ENCODE measurements around the gene CDIP1. TPM values are rescaled to one million over a fixed set of nuclear protein-coding genes. Genes with fewer than 3 reads are reported as not detected.

CDIP1 gene
- total RNA-seq, 1 donor from 2014 or later = 36.4 TPM

DNA sequence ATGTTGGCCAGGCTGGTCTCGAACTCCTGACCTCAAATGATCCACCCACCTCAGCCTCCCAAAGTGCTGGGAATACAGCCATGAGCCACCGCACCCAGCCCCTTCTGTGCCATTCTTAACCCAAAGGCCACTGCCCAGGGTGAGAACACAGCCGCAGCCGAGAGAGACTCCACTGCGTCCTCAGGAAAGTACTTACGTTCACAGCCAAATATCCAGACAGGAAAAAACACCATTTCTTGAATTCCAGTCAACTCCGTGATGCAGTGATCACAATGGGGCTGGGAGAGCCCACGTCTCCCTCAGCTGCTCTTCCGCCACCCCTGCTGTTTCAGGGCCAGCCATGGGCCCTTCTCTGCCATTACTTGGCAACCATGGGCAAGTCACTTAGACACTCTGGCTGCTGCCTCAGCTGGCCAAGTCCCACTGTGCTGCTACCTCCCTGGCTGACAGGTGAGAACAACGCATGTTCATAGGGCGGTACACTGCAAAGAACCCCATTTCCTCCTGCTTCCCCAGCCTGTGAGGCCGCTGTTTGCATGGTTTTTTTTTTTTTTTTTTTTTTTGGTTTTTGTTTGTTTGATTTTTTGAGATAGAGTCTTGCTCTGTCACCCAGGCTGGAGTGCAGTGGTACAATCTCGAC, 4.3 kb downstream of the CDIP1 start:
- H3K4me1 Mint-ChIP-seq (ENCODE audit: low read depth) = peaks cover 35% of the 10 kb centered on the region
- H3K27me3 Mint-ChIP-seq (ENCODE audit: low read depth) = no peaks in the 10 kb centered on the region
- TF ChIP-seq, protein P1, sequence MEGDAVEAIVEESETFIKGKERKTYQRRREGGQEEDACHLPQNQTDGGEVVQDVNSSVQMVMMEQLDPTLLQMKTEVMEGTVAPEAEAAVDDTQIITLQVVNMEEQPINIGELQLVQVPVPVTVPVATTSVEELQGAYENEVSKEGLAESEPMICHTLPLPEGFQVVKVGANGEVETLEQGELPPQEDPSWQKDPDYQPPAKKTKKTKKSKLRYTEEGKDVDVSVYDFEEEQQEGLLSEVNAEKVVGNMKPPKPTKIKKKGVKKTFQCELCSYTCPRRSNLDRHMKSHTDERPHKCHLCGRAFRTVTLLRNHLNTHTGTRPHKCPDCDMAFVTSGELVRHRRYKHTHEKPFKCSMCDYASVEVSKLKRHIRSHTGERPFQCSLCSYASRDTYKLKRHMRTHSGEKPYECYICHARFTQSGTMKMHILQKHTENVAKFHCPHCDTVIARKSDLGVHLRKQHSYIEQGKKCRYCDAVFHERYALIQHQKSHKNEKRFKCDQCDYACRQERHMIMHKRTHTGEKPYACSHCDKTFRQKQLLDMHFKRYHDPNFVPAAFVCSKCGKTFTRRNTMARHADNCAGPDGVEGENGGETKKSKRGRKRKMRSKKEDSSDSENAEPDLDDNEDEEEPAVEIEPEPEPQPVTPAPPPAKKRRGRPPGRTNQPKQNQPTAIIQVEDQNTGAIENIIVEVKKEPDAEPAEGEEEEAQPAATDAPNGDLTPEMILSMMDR (IDR thresholded peaks at IDR 0.05) = no peak
- H3K4me3 Mint-ChIP-seq (ENCODE audit: unreplicated experiment) = no peak overlapping the region
- H3K9me3 Mint-ChIP-seq (ENCODE audit: low read depth) = peaks cover 3% of the 10 kb centered on the region
- H3K27ac Mint-ChIP-seq (ENCODE audit: unreplicated experiment) = no peak overlapping the region
- no peak for DNase-seq (ENCODE audit: low spot score)
- H3K36me3 Mint-ChIP-seq (ENCODE audit: low read depth) = peaks cover 9% of the 10 kb centered on the region

DNA sequence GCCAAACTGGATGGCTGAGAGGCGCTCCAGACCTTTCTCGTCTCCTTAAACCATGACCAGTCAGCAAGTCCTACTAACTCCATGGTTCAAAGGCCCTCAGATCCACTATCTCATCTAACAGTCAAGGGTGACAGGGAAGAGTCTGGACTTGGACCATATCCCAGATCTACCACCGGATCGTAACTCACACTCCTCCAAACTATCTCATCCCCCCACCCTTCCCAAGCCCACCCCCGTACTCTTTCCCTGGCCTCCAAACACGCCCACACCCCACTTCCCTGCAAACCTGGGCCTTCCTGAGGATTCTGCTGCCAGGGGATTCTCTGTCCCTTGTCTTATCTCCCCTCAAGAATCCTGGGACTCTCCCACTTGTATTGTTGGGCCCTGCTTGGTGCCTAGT, 5.1 kb downstream of the CDIP1 start:
- no peak overlapping the region for H3K27ac Mint-ChIP-seq (ENCODE audit: unreplicated experiment)
- no peaks in the 10 kb centered on the region for H3K27me3 Mint-ChIP-seq (ENCODE audit: low read depth)
- DNase-seq (ENCODE audit: low spot score) = no peak
- H3K4me1 Mint-ChIP-seq (ENCODE audit: low read depth) = peaks cover 37% of the 10 kb centered on the region
- TF ChIP-seq, protein P1 (IDR thresholded peaks at IDR 0.05) = no peak
- no peak overlapping the region for H3K4me3 Mint-ChIP-seq (ENCODE audit: unreplicated experiment)
- H3K9me3 Mint-ChIP-seq (ENCODE audit: low read depth) = no peaks in the 10 kb centered on the region
- peaks cover 9% of the 10 kb centered on the region for H3K36me3 Mint-ChIP-seq (ENCODE audit: low read depth)

DNA sequence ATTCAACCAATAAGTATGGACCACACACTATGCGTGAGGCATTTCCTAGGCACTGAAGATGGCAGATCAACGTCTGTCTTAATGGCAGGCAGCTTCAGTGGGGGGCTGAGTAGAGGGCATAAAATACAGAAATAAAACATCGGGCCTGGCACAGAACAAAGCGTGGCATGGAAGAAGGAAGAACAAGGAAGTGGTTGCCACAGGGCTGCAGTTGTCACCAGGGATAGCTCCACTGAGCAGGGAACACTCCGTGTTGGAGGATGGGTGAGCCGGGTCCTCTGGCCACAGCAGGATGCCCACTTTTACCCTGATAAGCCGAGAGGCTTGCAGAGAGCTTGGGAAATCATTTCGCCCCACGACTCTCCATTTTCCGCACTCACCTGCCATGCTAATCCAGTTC, 6.3 kb downstream of the CDIP1 start:
- TF ChIP-seq, protein P1 (IDR thresholded peaks at IDR 0.05) = no peak
- no peak overlapping the region for H3K4me3 Mint-ChIP-seq (ENCODE audit: unreplicated experiment)
- H3K4me1 Mint-ChIP-seq (ENCODE audit: low read depth) = peaks cover 32% of the 10 kb centered on the region
- no peaks in the 10 kb centered on the region for H3K9me3 Mint-ChIP-seq (ENCODE audit: low read depth)
- no peak overlapping the region for H3K27ac Mint-ChIP-seq (ENCODE audit: unreplicated experiment)
- no peak for DNase-seq (ENCODE audit: low spot score)
- peaks cover 9% of the 10 kb centered on the region for H3K36me3 Mint-ChIP-seq (ENCODE audit: low read depth)
- no peaks in the 10 kb centered on the region for H3K27me3 Mint-ChIP-seq (ENCODE audit: low read depth)

DNA sequence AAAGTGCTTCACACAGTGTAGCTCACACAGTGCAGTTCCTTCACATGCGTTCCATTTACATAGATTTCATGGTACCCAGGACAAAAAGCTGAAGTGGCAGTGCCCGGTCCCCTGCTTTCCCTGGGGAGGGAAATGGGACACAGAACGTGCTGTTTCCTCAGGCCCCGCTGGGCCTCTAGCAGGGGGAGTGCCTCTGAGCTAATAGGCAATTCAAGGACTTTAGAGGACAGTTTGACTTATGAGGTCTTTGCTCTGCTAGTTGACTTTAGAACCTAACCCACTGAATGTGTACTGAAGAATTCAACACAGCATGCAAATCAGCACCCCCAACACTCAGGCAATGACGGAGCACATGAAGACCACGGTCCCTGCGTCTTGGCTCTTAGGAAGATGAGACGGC, 6.8 kb downstream of the CDIP1 start:
- TF ChIP-seq, protein P1 (IDR thresholded peaks at IDR 0.05) = no peak
- Mint-ChIP-seq H3K4me3 (ENCODE audit: unreplicated experiment) (no peak overlapping the region), H3K36me3 (ENCODE audit: low read depth) (peaks cover 9% of the 10 kb centered on the region), H3K9me3 (ENCODE audit: low read depth) (no peaks in the 10 kb centered on the region), H3K27me3 (ENCODE audit: low read depth) (no peaks in the 10 kb centered on the region), H3K4me1 (ENCODE audit: low read depth) (peaks cover 28% of the 10 kb centered on the region), H3K27ac (ENCODE audit: unreplicated experiment) (no peak overlapping the region)
- no peak for DNase-seq (ENCODE audit: low spot score)

DNA sequence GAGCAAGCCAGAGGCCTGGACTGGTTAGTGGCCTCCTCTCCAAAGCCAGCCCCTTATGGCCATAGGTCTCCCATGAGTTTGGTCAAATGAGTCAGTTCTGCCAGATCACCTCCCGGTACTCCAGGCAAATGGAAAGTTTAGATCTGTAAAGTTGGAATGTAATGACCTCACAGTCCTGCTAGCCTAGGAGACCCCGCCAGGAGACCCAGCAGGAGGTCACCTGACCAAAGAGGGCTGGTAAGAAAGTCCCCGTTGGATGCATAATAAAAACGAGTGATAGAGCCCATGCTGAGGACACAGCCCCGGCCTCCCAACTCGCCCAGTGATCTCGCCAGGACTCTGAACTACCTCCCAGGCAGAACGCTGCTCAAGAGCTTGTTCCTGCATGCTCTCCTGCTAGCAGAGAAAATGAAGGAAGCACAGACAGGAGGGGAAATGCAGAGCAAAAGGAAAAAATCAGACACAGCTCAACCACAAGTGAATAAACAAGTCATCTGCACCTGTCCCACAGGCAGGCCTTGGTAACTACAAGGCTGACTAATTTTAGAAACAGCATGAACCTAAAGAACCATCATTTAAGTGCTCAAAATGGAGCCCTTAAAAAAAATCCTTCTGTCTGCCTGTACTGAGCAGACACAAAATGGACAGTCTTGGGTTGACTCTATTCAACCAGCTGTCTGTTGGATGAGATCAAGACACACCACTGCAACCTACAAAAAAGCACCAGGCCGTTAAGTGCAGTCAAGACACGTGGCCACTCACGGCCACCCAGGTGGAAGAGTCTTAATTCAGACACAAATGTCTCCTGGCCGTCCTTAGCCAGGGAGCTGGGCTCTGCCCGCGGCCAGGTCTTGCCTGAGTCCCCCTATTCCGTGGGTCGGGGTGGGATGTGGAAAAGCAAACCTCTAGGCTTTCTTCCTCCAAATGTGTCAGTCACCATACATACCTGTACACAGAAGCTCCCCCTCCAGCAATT, 9.2 kb downstream of the CDIP1 start:
- Mint-ChIP-seq H3K4me3 (ENCODE audit: unreplicated experiment) (no peak overlapping the region), H3K4me1 (ENCODE audit: low read depth) (peaks cover 15% of the 10 kb centered on the region), H3K27ac (ENCODE audit: unreplicated experiment) (peak overlapping the region; percentile 23), H3K9me3 (ENCODE audit: low read depth) (no peaks in the 10 kb centered on the region), H3K27me3 (ENCODE audit: low read depth) (no peaks in the 10 kb centered on the region), H3K36me3 (ENCODE audit: low read depth) (peaks cover 11% of the 10 kb centered on the region)
- TF ChIP-seq, protein P1 (IDR thresholded peaks at IDR 0.05) = no peak
- DNase-seq (ENCODE audit: low spot score) = no peak

All from chondrocyte (in vitro differentiated cells).